Measurements from ENCODE around the gene MPRIP.

The MPRIP gene

GRCh38 chr17:17061516-17061915 is 19.3 kb downstream of the MPRIP start:
- TF ChIP-seq TAF1 (IDR thresholded peaks at IDR 0.05; ENCODE audit: borderline replicate concordance, insufficient read depth, low read length) (no peak), SIN3A (IDR thresholded peaks at IDR 0.05; ENCODE audit: borderline replicate concordance, insufficient read depth, low read length) (no peak), POLR2AphosphoS5 (IDR thresholded peaks at IDR 0.05; ENCODE audit: low read depth, low read length) (no peak), FOXP2 (optimal IDR thresholded peaks at IDR 0.05; ENCODE audit: borderline replicate concordance, extremely low read depth, extremely low read length, insufficient read depth) (no peak)
- TF ChIP-seq, protein P1, sequence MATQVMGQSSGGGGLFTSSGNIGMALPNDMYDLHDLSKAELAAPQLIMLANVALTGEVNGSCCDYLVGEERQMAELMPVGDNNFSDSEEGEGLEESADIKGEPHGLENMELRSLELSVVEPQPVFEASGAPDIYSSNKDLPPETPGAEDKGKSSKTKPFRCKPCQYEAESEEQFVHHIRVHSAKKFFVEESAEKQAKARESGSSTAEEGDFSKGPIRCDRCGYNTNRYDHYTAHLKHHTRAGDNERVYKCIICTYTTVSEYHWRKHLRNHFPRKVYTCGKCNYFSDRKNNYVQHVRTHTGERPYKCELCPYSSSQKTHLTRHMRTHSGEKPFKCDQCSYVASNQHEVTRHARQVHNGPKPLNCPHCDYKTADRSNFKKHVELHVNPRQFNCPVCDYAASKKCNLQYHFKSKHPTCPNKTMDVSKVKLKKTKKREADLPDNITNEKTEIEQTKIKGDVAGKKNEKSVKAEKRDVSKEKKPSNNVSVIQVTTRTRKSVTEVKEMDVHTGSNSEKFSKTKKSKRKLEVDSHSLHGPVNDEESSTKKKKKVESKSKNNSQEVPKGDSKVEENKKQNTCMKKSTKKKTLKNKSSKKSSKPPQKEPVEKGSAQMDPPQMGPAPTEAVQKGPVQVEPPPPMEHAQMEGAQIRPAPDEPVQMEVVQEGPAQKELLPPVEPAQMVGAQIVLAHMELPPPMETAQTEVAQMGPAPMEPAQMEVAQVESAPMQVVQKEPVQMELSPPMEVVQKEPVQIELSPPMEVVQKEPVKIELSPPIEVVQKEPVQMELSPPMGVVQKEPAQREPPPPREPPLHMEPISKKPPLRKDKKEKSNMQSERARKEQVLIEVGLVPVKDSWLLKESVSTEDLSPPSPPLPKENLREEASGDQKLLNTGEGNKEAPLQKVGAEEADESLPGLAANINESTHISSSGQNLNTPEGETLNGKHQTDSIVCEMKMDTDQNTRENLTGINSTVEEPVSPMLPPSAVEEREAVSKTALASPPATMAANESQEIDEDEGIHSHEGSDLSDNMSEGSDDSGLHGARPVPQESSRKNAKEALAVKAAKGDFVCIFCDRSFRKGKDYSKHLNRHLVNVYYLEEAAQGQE (IDR thresholded peaks at IDR 0.05; ENCODE audit: insufficient read depth in 1 of 2, low read depth in 2 of 2, low read length in 2 of 2) = no peak

- TF ChIP-seq FOXP2 (optimal IDR thresholded peaks at IDR 0.05; ENCODE audit: borderline replicate concordance, extremely low read depth, extremely low read length, insufficient read depth) = no peak
- no peak for TF ChIP-seq POLR2AphosphoS5 (IDR thresholded peaks at IDR 0.05; ENCODE audit: low read depth, low read length)
Observed at GRCh38 chr17:17062356-17062755, 20.1 kb downstream of the MPRIP start.

- TF ChIP-seq, protein P1 (IDR thresholded peaks at IDR 0.05; ENCODE audit: insufficient read depth in 1 of 2, low read depth in 2 of 2, low read length in 2 of 2) = no peak
- TF ChIP-seq TAF1 (IDR thresholded peaks at IDR 0.05; ENCODE audit: borderline replicate concordance, insufficient read depth, low read length) = no peak
Observed at GRCh38 chr17:17062866-17063265, 20.6 kb downstream of the MPRIP start.

DNA sequence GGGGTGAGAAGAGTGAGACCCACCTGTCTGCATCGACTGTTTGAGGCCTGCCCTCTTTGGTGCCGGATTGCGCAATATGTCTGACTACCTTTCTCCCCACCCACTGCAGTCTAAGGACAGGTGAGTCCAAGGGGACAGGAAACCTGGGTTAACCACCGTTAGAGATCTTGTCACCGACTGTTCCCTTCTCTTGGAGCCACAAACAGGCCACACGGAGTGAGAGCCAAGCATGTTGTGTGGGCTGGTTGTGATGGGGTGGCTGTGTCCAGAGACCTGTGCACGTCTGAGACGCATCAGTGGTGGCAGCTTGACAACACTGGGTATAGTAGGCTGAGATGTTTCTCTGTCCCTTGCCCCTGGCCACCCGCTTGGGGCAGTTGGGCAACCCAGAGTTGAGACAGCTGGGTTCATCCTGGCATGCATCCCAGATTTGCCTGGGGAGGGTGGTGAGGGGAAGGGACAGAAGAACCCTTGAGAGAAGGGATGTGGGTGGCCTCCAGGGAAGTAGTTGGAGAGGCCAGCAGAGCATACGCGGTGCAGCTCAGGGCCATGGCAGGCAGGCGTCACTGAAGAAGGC is 21.4 kb downstream of the MPRIP start:
- TF ChIP-seq, protein P1 (IDR thresholded peaks at IDR 0.05; ENCODE audit: insufficient read depth in 1 of 2, low read depth in 2 of 2, low read length in 2 of 2) = no peak
- TF ChIP-seq FOXP2 (optimal IDR thresholded peaks at IDR 0.05; ENCODE audit: borderline replicate concordance, extremely low read depth, extremely low read length, insufficient read depth) (no peak), TAF1 (IDR thresholded peaks at IDR 0.05; ENCODE audit: borderline replicate concordance, insufficient read depth, low read length) (no peak), SIN3A (IDR thresholded peaks at IDR 0.05; ENCODE audit: borderline replicate concordance, insufficient read depth, low read length) (no peak), POLR2AphosphoS5 (IDR thresholded peaks at IDR 0.05; ENCODE audit: low read depth, low read length) (no peak)

DNA sequence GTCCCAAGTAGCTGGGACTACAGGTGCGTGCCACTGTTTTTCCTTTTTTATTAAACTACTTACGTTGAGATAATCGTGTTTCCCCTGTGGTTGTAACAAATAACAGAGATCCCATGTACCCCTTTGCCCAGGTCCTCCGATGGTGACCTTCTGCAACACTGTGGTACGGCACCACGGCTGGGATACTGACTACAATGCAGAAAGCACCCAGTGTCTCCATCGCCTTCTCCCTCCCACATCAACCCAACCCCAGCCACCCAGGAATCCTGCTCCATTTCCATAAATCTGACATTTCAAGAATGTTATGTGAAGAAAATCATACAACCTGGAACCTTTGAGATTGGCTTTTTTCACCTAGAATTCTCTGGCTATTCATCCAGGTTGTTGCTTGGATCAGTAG is 22.1 kb downstream of the MPRIP start:
- no peak for TF ChIP-seq FOXP2 (optimal IDR thresholded peaks at IDR 0.05; ENCODE audit: borderline replicate concordance, extremely low read depth, extremely low read length, insufficient read depth)
- TF ChIP-seq, protein P1 (IDR thresholded peaks at IDR 0.05; ENCODE audit: insufficient read depth in 1 of 2, low read depth in 2 of 2, low read length in 2 of 2) = no peak
- no peak for TF ChIP-seq POLR2AphosphoS5 (IDR thresholded peaks at IDR 0.05; ENCODE audit: low read depth, low read length)
- no peak for TF ChIP-seq TAF1 (IDR thresholded peaks at IDR 0.05; ENCODE audit: borderline replicate concordance, insufficient read depth, low read length)
- TF ChIP-seq SIN3A (IDR thresholded peaks at IDR 0.05; ENCODE audit: borderline replicate concordance, insufficient read depth, low read length) = no peak
